Measurements from ENCODE around the gene RNF123.

GRCh38 chr3:49727924-49728361, 38.6 kb downstream of the RNF123 start:
- TF ChIP-seq CTCF (IDR thresholded peaks at IDR 0.05) (no peak), POLR2A (IDR thresholded peaks at IDR 0.05) (no peak)
